Uterus (tissue), 4 donors: ENCODE measurements around the gene CADPS2. TPM values are rescaled to one million over a fixed set of nuclear protein-coding genes. Genes with fewer than 3 reads are reported as not detected.
A peak's percentile ranks its signal among the peaks of the same experiment; 100 is the strongest.

Source experiments
- DNase-seq, 2 donors: peaks; one replicate each; pipeline ENCODE4 v3.0.0-alpha.2; 2019 to 2020
- H3K27ac ChIP-seq, 2 donors: fragments of 200-600 bp; sonication (generic); 1 replicate in 1 of 2; 2 replicates in 1 of 2; pipeline ENCODE4 v1.5.1; 2016 to 2018
- H3K27me3 ChIP-seq, 2 donors: fragments of 200-600 bp; sonication (generic); one replicate each; pipeline ENCODE4 v1.5.1; 2018 to 2019; ENCODE audit warnings: control low read depth in 1 of 2
- H3K36me3 ChIP-seq, 2 donors: fragments of 200-600 bp; sonication (generic); one replicate each; pipeline ENCODE4 v1.5.1; 2019; ENCODE audit warnings: control low read depth in 1 of 2
- H3K4me1 ChIP-seq, 2 donors: fragments of 200-600 bp; sonication (generic); one replicate each; pipeline ENCODE4 v1.5.1; 2018 to 2019; ENCODE audit warnings: control low read depth in 1 of 2
- H3K4me3 ChIP-seq, 2 donors: fragments of 200-600 bp; sonication (generic); 1 replicate in 1 of 2; 2 replicates in 1 of 2; pipeline ENCODE4 v1.5.1; 2018 to 2019; ENCODE audit warnings: mild to moderate bottlenecking in 1 of 2
- H3K9me3 ChIP-seq, 2 donors: fragments of 200-600 bp; sonication (generic); one replicate each; pipeline ENCODE4 v1.5.1; 2019; ENCODE audit warnings: control low read depth in 1 of 2
- POLR2A ChIP-seq, 2 donors: fragments of 450-650 bp; IDR thresholded peaks; one replicate each; pipeline ENCODE4 v1.6.1; 2016; ENCODE audit warnings: antibody characterized with exemption in 2 of 2, mild to moderate bottlenecking in 1 of 2, moderate library complexity in 1 of 2
- intact Hi-C: fragments of 100-400 bp; cut with DNase I; formaldehyde crosslinking; loops from one replicate; pipeline ENCODE4 v1.15.1; 2023; ENCODE audit warnings: low total_unique reads
- total RNA-seq, 4 donors: library from RNA; depleted of rRNA in 3 of 4; stranded (reverse); fragments of >200 nt in 3 of 4; gene quantifications; one replicate each; pipeline versions ENCODE4 v1.1.0 to v1.2.4, GENCODE V29; 2014 to 2023
- TF ChIP-seq, protein P1 (sequence below), 4 experiments: fragments of 200-600 bp in 2 of 4; fragments of 450-650 bp in 2 of 4; sonication (generic) in 2 of 4; IDR thresholded peaks; one replicate each; pipeline ENCODE4 v1.5.1; 2016 to 2019; ENCODE audit warnings: antibody characterized with exemption in 4 of 4, mild to moderate bottlenecking in 2 of 4, moderate library complexity in 1 of 4
- donor health status: DM: yes; HTN: yes; CAD: no.

The CADPS2 gene
- total RNA-seq, 4 donors from 2014 or later: 11.5 to 119 (median 36.8) TPM

DNA sequence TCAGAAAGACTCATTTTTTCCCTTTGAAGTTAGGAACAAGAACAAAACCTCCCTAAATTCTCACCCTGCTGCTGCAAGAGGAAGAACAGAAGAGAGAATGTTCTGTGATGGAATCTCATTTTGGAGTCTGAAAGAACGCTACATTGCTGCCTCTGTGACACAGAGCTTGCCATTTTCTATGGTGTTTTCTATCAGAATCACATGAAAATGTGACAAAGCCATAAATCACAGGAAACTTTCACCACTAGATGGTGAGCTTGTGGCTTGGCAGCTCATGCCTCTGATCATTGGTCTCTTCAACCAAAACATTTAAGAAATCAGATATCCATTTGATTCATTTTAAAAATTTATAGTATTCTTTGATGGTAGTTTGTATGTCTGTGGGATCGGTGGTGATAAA, 82.9 kb downstream of the CADPS2 start:
- H3K4me3 ChIP-seq: no peak overlapping the region
- intact Hi-C loops: no loop called here
- H3K27ac ChIP-seq: peak overlapping the region in 1 of 2 donors; percentile 71
- no peaks in the 10 kb centered on the region for H3K4me1 ChIP-seq
- TF ChIP-seq POLR2A (IDR thresholded peaks at IDR 0.05): no peak
- TF ChIP-seq, protein P1, sequence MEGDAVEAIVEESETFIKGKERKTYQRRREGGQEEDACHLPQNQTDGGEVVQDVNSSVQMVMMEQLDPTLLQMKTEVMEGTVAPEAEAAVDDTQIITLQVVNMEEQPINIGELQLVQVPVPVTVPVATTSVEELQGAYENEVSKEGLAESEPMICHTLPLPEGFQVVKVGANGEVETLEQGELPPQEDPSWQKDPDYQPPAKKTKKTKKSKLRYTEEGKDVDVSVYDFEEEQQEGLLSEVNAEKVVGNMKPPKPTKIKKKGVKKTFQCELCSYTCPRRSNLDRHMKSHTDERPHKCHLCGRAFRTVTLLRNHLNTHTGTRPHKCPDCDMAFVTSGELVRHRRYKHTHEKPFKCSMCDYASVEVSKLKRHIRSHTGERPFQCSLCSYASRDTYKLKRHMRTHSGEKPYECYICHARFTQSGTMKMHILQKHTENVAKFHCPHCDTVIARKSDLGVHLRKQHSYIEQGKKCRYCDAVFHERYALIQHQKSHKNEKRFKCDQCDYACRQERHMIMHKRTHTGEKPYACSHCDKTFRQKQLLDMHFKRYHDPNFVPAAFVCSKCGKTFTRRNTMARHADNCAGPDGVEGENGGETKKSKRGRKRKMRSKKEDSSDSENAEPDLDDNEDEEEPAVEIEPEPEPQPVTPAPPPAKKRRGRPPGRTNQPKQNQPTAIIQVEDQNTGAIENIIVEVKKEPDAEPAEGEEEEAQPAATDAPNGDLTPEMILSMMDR (IDR thresholded peaks at IDR 0.05): no peak
- no peaks in the 10 kb centered on the region for H3K36me3 ChIP-seq
- no peaks in the 10 kb centered on the region for H3K27me3 ChIP-seq
- DNase-seq: no peak
- no peaks in the 10 kb centered on the region for H3K9me3 ChIP-seq

DNA sequence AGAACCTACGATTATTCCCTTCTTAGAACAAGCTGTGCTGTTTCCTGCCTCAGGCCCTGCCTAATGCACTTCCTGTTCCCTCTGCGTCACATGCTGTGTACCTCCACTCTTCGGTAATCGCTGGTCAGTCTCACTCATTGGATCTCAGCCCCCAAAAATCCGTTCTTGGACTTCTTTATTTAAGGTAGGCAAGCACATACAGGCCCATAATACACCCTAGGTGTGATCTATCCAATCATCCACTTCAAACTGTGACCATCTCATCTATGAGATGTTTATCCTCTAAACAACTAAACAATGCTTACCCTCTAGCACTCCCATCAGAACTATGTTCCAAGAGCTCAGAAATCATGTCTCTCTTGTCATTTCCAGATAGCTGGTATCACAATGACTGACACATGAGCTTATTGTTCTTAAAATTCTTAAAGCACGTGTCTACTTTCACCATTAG, 83.9 kb downstream of the CADPS2 start:
- intact Hi-C loops: no loop called here
- Histone ChIP-seq H3K36me3 (no peaks in the 10 kb centered on the region), H3K27me3 (no peaks in the 10 kb centered on the region), H3K4me3 (no peak overlapping the region), H3K9me3 (no peaks in the 10 kb centered on the region), H3K27ac (peak overlapping the region; percentile 37 to 71), H3K4me1 (no peaks in the 10 kb centered on the region)
- peak in 1 of 2 donors; percentile 37 for DNase-seq
- TF ChIP-seq POLR2A (IDR thresholded peaks at IDR 0.05): no peak
- TF ChIP-seq, protein P1 (IDR thresholded peaks at IDR 0.05): no peak

DNA sequence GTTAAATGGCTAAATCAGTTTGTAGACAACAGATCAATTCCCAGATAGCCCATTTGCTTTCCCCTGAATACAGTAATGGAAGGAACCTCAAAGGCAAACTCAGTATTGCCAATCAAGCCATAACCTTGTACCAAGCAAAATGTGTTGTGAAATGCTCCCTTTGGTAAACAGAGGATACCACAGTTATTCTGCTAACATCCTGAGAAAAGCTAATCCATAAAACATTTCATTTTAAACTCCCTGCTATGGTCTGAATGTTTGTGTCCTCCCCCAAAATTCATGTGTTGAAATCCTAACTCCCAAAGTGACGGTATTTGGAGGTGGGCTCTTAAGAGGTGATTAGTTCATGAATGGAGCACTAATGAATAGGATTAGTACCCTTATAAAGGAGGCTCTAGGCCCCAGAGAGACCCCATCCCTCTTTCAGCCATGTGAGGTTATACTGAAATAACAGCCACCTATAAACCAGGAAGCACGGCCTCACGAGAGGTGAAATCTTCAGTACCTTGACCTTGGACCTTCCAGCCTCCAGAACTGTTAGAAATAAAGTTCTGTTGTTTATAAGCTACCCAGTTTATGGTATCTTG, 94.2 kb downstream of the CADPS2 start:
- DNase-seq: no peak
- intact Hi-C loops: no loop called here
- H3K4me1 ChIP-seq: no peaks in the 10 kb centered on the region
- TF ChIP-seq, protein P1 (IDR thresholded peaks at IDR 0.05): no peak
- TF ChIP-seq POLR2A (IDR thresholded peaks at IDR 0.05): no peak
- no peaks in the 10 kb centered on the region for H3K9me3 ChIP-seq
- no peak overlapping the region for H3K4me3 ChIP-seq
- H3K27ac ChIP-seq: no peak overlapping the region
- no peaks in the 10 kb centered on the region for H3K27me3 ChIP-seq
- no peaks in the 10 kb centered on the region for H3K36me3 ChIP-seq

DNA sequence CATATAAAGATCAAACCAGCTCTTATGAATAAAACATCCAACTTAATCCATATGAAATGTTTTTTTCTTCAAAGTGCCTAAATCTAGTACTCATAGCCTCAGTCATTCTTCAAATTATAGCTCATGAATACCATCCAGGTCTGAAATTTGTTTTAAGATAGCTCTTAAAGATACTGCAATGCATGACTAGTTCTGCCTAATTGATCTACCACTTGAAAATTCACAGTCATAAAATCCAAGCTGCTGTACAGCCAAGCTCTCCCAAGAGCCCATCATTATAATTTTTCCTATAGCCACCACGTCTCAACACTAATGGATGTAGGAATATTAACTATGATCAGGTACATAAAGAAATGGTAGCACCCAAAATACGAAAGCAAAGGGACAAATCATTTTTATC, 95.7 kb downstream of the CADPS2 start:
- intact Hi-C loops: no loop called here
- no peak for DNase-seq
- Histone ChIP-seq H3K27ac (no peak overlapping the region), H3K27me3 (no peaks in the 10 kb centered on the region), H3K4me3 (no peak overlapping the region), H3K4me1 (no peaks in the 10 kb centered on the region), H3K9me3 (no peaks in the 10 kb centered on the region), H3K36me3 (no peaks in the 10 kb centered on the region)
- TF ChIP-seq, protein P1 (IDR thresholded peaks at IDR 0.05): no peak
- no peak for TF ChIP-seq POLR2A (IDR thresholded peaks at IDR 0.05)

DNA sequence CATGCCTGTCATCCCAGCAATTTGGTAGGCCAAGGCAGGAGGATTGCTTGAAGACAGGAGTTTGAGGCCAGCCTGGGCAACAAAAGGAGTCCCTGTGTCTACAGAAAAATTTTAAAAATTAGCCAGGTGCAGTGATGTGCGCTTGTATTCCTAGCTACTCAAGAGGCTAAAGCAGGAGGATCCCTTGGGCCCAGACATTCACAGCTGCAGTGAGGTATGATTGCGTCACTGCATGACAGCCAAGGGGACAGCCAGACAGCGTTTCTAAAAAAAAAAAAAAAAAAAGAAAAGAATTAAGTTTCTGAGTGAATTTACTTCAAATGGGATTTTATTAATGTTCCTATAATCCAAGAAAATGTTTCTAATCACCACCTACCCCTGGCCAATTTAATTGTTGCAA, 96.1 kb downstream of the CADPS2 start:
- intact Hi-C loops: no loop called here
- Histone ChIP-seq H3K36me3 (no peaks in the 10 kb centered on the region), H3K4me1 (no peaks in the 10 kb centered on the region), H3K9me3 (no peaks in the 10 kb centered on the region), H3K27me3 (no peaks in the 10 kb centered on the region), H3K27ac (no peak overlapping the region), H3K4me3 (no peak overlapping the region)
- DNase-seq: no peak
- TF ChIP-seq POLR2A (IDR thresholded peaks at IDR 0.05): no peak

DNA sequence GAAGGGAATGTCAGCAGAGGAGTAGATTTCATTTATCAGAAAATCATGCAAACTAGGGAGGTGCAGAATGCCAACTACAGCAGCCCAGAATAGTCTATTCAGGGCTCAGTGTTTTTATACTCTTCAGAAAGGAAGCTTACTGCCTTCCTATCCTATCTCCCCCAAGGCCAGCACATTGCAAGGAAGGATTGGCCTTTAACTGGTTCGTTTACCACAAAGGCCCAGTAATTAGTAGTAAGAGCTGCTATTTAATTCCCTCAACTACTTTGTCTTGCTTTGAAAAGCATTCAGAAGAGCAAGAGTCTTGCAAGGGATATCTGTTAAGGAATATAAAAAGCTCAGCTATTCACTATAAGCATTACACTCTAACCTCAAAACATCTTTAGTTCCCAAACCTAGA, 97.1 kb downstream of the CADPS2 start:
- Histone ChIP-seq H3K27ac (no peak overlapping the region), H3K4me1 (no peaks in the 10 kb centered on the region), H3K9me3 (no peaks in the 10 kb centered on the region), H3K4me3 (no peak overlapping the region), H3K27me3 (no peaks in the 10 kb centered on the region), H3K36me3 (no peaks in the 10 kb centered on the region)
- intact Hi-C loops: no loop called here
- TF ChIP-seq, protein P1 (IDR thresholded peaks at IDR 0.05): no peak
- no peak for TF ChIP-seq POLR2A (IDR thresholded peaks at IDR 0.05)
- no peak for DNase-seq
